Esophagus muscularis mucosa (tissue), 4 donors: ENCODE measurements around the gene FGF14.

Experiments used
- EP300 ChIP-seq: sonication (generic); formaldehyde crosslinking; IDR thresholded peaks from one replicate; pipeline ENCODE4 v1.6.1; 2017; ENCODE audit warnings: antibody characterized with exemption
- POLR2A ChIP-seq: fragments of 450-650 bp; IDR thresholded peaks from one replicate; pipeline ENCODE4 v1.6.1; 2017; ENCODE audit warnings: antibody characterized with exemption, moderate library complexity, mild to moderate bottlenecking, low read depth
- TF ChIP-seq, protein P1 (sequence below), 3 experiments: fragments of 200-600 bp in 2 of 3; fragments of 450-650 bp in 1 of 3; sonication (generic) in 2 of 3; IDR thresholded peaks; one replicate each; pipeline ENCODE4 v1.5.1; 2017 to 2019; ENCODE audit warnings: antibody characterized with exemption in 3 of 3, mild to moderate bottlenecking in 2 of 3, moderate library complexity in 1 of 3

DNA sequence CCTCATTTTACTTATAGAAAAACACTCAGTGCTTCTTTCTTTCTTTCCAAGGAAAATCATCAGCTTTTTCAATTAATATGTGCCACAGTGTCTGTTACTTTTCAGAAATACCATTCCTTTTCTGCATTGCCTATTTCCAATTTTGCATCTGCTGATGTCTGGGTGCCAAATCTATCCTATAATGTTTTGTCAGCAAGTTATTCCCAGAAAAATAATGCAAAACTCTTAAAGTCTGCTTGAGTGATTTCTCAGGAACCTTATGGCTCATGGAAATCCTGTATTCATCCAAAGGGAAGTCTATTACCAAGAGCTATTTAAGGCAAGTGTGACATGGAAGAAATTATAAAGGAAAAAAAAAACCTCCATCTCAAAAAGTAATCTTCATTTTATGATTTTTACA is 224.4 kb downstream of the FGF14 start:
- TF ChIP-seq, protein P1, sequence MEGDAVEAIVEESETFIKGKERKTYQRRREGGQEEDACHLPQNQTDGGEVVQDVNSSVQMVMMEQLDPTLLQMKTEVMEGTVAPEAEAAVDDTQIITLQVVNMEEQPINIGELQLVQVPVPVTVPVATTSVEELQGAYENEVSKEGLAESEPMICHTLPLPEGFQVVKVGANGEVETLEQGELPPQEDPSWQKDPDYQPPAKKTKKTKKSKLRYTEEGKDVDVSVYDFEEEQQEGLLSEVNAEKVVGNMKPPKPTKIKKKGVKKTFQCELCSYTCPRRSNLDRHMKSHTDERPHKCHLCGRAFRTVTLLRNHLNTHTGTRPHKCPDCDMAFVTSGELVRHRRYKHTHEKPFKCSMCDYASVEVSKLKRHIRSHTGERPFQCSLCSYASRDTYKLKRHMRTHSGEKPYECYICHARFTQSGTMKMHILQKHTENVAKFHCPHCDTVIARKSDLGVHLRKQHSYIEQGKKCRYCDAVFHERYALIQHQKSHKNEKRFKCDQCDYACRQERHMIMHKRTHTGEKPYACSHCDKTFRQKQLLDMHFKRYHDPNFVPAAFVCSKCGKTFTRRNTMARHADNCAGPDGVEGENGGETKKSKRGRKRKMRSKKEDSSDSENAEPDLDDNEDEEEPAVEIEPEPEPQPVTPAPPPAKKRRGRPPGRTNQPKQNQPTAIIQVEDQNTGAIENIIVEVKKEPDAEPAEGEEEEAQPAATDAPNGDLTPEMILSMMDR (IDR thresholded peaks at IDR 0.05): no peak
- no peak for TF ChIP-seq POLR2A
- no peak for TF ChIP-seq EP300
